B cell (primary cell): Measurements from ENCODE around the gene UCHL1. TPM values are rescaled to one million over a fixed set of nuclear protein-coding genes. Genes with fewer than 3 reads are reported as not detected.

ENCODE experiments used
- ATAC-seq: fragments of 200-7000 bp; cut with Tn5 transposase; one replicate; pipeline ENCODE4 v1.10.0; 2021; ENCODE audit warnings: low read depth, mild to moderate bottlenecking, moderate number of reproducible peaks, moderate library complexity
- CTCF ChIA-PET: fragments of 350-600 bp; sonication (Branson Sonifier 250); formaldehyde crosslinking; loops from one replicate; lab custom pipeline; 2021; ENCODE audit warnings: antibody characterized with exemption, inconsistent platforms; lab: Charles Lee
- POLR2A ChIA-PET: fragments of 350-600 bp; sonication (Branson Sonifier 250); formaldehyde crosslinking; loops from one replicate; lab custom pipeline; 2021; ENCODE audit warnings: antibody characterized with exemption; lab: Charles Lee
- DNase-seq: peaks from one replicate; pipeline ENCODE4 v3.0.0; 2013
- H2AFZ ChIP-seq: 2 replicates; pipeline ENCODE4 v1.6.1; 2012; ENCODE audit warnings: mild to moderate bottlenecking, low read depth, low read length; ENCODE audit not compliant: insufficient read depth, poor library complexity, severe bottlenecking
- H3K27ac ChIP-seq, 2 donors: 1 replicate in 1 of 2; 2 replicates in 1 of 2; pipeline ENCODE4 v1.5.1; 2012 to 2013; ENCODE audit warnings: low read length in 2 of 2, mild to moderate bottlenecking in 2 of 2, moderate library complexity in 1 of 2
- H3K27me3 ChIP-seq, 4 experiments: fragments of 200-600 bp in 1 of 4; sonication (generic) in 1 of 4; replicated peaks in 1 of 4; 1 replicate in 2 of 4; 2 replicates in 2 of 4; pipeline versions ENCODE4 v1.6.1 to v1.7.0; 2013 to 2016; ENCODE audit warnings: low read length in 3 of 4, mild to moderate bottlenecking in 2 of 4, mixed read lengths in 1 of 4, moderate library complexity in 1 of 4; ENCODE audit not compliant: insufficient read depth in 4 of 4, control insufficient read depth in 3 of 4; ENCODE audit errors: control extremely low read depth in 1 of 4
- H3K36me3 ChIP-seq, 2 experiments: replicated peaks in 1 of 2; 1 replicate in 1 of 2; 2 replicates in 1 of 2; pipeline versions ENCODE4 v1.6.1 to v1.7.1; 2013; ENCODE audit warnings: low read length in 1 of 2; ENCODE audit not compliant: insufficient read depth in 2 of 2, control insufficient read depth in 1 of 2; ENCODE audit errors: control extremely low read depth in 1 of 2, extremely low read depth in 1 of 2
- H3K4me1 ChIP-seq, 2 donors: fragments of 200-600 bp in 1 of 2; sonication (generic) in 1 of 2; 1 replicate in 1 of 2; 2 replicates in 1 of 2; pipeline versions ENCODE4 v1.5.1 to v1.6.1; 2013 to 2017; ENCODE audit warnings: low read length in 2 of 2; ENCODE audit not compliant: control insufficient read depth in 2 of 2, insufficient read depth in 2 of 2
- H3K4me2 ChIP-seq: replicated peaks from 2 replicates; pipeline ENCODE3; 2012; ENCODE audit warnings: mild to moderate bottlenecking, low read depth, low read length; ENCODE audit not compliant: poor library complexity, severe bottlenecking
- H3K4me3 ChIP-seq, 5 experiments: fragments of 200-600 bp in 1 of 5; sonication (generic) in 1 of 5; 1 replicate in 3 of 5; 2 replicates in 2 of 5; pipeline versions ENCODE4 v1.5.1 to v1.7.0; 2011 to 2016; ENCODE audit warnings: low read length in 4 of 5, mild to moderate bottlenecking in 4 of 5, low read depth in 2 of 5, control low read depth in 1 of 5, moderate library complexity in 1 of 5; ENCODE audit not compliant: insufficient read depth in 1 of 5; ENCODE audit errors: control extremely low read depth in 1 of 5, extremely low read depth in 1 of 5
- H3K79me2 ChIP-seq: fragments of 200-600 bp; sonication (generic); one replicate; pipeline ENCODE4 v1.6.0; 2016; ENCODE audit warnings: low read length; ENCODE audit not compliant: control insufficient read depth, insufficient read depth
- H3K9ac ChIP-seq: fragments of 200-600 bp; sonication (generic); 2 replicates; pipeline ENCODE4 v1.6.1; 2017; ENCODE audit warnings: mild to moderate bottlenecking, low read length, moderate library complexity
- H3K9me3 ChIP-seq, 3 donors: one replicate each; pipeline versions ENCODE4 v1.6.1 to v1.7.1; 2013; ENCODE audit warnings: low read length in 2 of 3; ENCODE audit not compliant: control insufficient read depth in 2 of 3, insufficient read depth in 1 of 3; ENCODE audit errors: control extremely low read depth in 1 of 3
- H4K20me1 ChIP-seq: 2 replicates; pipeline ENCODE4 v1.6.0; 2012; ENCODE audit warnings: mild to moderate bottlenecking, low read length; ENCODE audit not compliant: insufficient read depth, control insufficient read depth, poor library complexity, severe bottlenecking
- H3K27ac Mint-ChIP-seq: one replicate; pipeline ENCODE4 v1.8.0; 2021; ENCODE audit warnings: mixed read lengths
- H3K27me3 Mint-ChIP-seq: one replicate; pipeline ENCODE4 v1.8.0; 2021; ENCODE audit warnings: mixed read lengths
- H3K4me1 Mint-ChIP-seq: one replicate; pipeline ENCODE4 v1.8.0; 2021; ENCODE audit warnings: mixed read lengths
- H3K4me3 Mint-ChIP-seq: one replicate; pipeline ENCODE4 v1.8.0; 2021; ENCODE audit warnings: mixed read lengths
- H3K9me3 Mint-ChIP-seq: one replicate; pipeline ENCODE4 v1.8.0; 2022; ENCODE audit warnings: mixed read lengths; ENCODE audit not compliant: insufficient read depth
- EZH2 ChIP-seq: IDR thresholded peaks from 2 replicates; pipeline ENCODE4 v1.6.1; 2012; ENCODE audit warnings: borderline replicate concordance, low read depth, mild to moderate bottlenecking, moderate library complexity, low read length; ENCODE audit not compliant: insufficient read depth, poor library complexity, severe bottlenecking
- WGBS: methylation state at CpG from one replicate; pipeline ENCODE4 v1.1.5; 2013; ENCODE audit warnings: missing lambda C conversion rate; ENCODE audit not compliant: insufficient coverage; 5-methylcytosine and 5-hydroxymethylcytosine counted together
- intact Hi-C: fragments of 100-400 bp; cut with micrococcal nuclease; formaldehyde crosslinking; loops from one replicate; pipeline ENCODE4 v1.10.0; 2022
- polyA plus RNA-seq: library from polyadenylated mRNA; depleted of rRNA; stranded (reverse); fragments of >200 nt; gene quantifications from 2 replicates; pipeline ENCODE4 v1.2.3, GENCODE V29; 2012
- total RNA-seq, 2 donors: library from RNA; stranded (reverse); fragments of 120-200 nt in 1 of 2; gene quantifications; 1 replicate in 1 of 2; 2 replicates in 1 of 2; pipeline versions ENCODE4 v1.2.3 to v1.2.4, GENCODE V29; 2013 to 2022
- TF ChIP-seq, protein P1 (sequence below): fragments of 200-600 bp; IDR thresholded peaks from one replicate; pipeline ENCODE4 v1.8.0; 2022; ENCODE audit warnings: antibody characterized with exemption, mild to moderate bottlenecking

The UCHL1 gene
- total and polyA plus RNA-seq, 2 donors (not counting 1 experiment from before 2014, with no cell fraction given): 0.47 to 0.84 TPM

DNA sequence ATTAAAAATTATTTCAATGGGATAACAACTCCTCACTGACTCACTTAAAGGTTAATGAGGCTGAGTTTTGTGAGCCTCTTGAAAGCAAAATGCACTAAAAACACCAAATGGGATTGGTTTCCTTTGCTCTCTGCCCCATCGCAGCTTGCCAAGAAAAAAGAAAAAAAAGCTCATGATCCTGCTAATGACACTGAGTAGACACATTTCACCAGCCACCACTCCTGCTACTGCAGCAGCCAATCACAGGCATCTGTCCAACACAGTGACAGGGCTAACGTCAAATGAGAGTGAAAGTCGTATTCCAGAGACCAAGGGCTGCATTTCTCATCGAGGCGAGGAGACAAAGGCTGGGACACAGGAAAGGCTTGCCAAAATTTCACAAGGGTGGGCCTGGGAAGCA is 47.5 kb upstream of the UCHL1 start:
- H3K4me3 ChIP-seq: no peak overlapping the region
- H3K9me3 Mint-ChIP-seq: no peaks in the 10 kb centered on the region
- POLR2A ChIA-PET: no interaction called here
- TF ChIP-seq, protein P1, sequence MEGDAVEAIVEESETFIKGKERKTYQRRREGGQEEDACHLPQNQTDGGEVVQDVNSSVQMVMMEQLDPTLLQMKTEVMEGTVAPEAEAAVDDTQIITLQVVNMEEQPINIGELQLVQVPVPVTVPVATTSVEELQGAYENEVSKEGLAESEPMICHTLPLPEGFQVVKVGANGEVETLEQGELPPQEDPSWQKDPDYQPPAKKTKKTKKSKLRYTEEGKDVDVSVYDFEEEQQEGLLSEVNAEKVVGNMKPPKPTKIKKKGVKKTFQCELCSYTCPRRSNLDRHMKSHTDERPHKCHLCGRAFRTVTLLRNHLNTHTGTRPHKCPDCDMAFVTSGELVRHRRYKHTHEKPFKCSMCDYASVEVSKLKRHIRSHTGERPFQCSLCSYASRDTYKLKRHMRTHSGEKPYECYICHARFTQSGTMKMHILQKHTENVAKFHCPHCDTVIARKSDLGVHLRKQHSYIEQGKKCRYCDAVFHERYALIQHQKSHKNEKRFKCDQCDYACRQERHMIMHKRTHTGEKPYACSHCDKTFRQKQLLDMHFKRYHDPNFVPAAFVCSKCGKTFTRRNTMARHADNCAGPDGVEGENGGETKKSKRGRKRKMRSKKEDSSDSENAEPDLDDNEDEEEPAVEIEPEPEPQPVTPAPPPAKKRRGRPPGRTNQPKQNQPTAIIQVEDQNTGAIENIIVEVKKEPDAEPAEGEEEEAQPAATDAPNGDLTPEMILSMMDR: no peak
- no peak for TF ChIP-seq EZH2
- H3K9ac ChIP-seq: no peak overlapping the region
- no peak overlapping the region for H3K4me3 Mint-ChIP-seq
- no peaks in the 10 kb centered on the region for H4K20me1 ChIP-seq
- no peak for ATAC-seq
- no peaks in the 10 kb centered on the region for H3K79me2 ChIP-seq
- no peak overlapping the region for H2AFZ ChIP-seq
- peaks cover 8% of the 10 kb centered on the region in 2 donors for H3K4me1 ChIP-seq
- no peak overlapping the region for H3K4me2 ChIP-seq
- peaks cover 0 to 6% (median 0%) of the 10 kb centered on the region in 3 donors for H3K9me3 ChIP-seq
- CTCF ChIA-PET: no interaction called here
- peaks cover 31% of the 10 kb centered on the region for H3K27me3 Mint-ChIP-seq
- H3K4me1 Mint-ChIP-seq: peaks cover 11% of the 10 kb centered on the region
- WGBS: 91% methylated on average over 5 of the region's 5 CpGs
- H3K27ac Mint-ChIP-seq: no peak overlapping the region
- H3K27me3 ChIP-seq: peaks cover 0 to 26% (median 14%) of the 10 kb centered on the region in 4 experiments
- no peak for DNase-seq
- H3K36me3 ChIP-seq: no peaks in the 10 kb centered on the region
- intact Hi-C loops: no loop called here
- H3K27ac ChIP-seq: no peak overlapping the region

DNA sequence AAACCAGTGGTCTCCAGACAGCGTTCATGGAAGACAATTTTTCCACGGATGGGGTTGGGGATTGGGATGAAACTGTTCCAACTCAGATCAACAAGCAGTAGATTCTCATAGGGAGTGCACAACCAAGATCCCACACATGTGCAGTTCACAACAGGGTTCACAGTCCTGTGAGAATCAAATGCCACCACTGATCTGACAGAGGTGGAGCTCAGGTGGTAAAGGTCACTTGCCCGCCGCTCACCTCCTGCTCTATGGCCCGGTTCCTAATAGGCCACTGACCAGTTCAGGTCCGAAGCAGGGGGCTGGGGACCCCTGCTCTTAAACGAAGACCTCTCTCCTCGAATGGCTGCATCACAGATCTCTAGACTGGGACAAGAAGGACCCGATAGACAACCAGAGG is 46.8 kb upstream of the UCHL1 start:
- H3K4me3 Mint-ChIP-seq: no peak overlapping the region
- TF ChIP-seq, protein P1: no peak
- no peak for TF ChIP-seq EZH2
- Histone ChIP-seq H3K79me2 (no peaks in the 10 kb centered on the region), H3K36me3 (no peaks in the 10 kb centered on the region), H3K4me1 (peaks cover 12% of the 10 kb centered on the region in 2 donors), H3K9me3 (peaks cover 0 to 6% (median 0%) of the 10 kb centered on the region in 3 donors), H3K27ac (no peak overlapping the region), H2AFZ (no peak overlapping the region), H3K9ac (no peak overlapping the region), H3K27me3 (peaks cover 0 to 32% (median 15%) of the 10 kb centered on the region in 4 experiments), H3K4me3 (no peak overlapping the region), H3K4me2 (no peak overlapping the region), H4K20me1 (no peaks in the 10 kb centered on the region)
- peaks cover 33% of the 10 kb centered on the region for H3K27me3 Mint-ChIP-seq
- H3K4me1 Mint-ChIP-seq: peaks cover 16% of the 10 kb centered on the region
- POLR2A ChIA-PET: no interaction called here
- no peaks in the 10 kb centered on the region for H3K9me3 Mint-ChIP-seq
- intact Hi-C loops: no loop called here
- 87% methylated on average over 8 of the region's 9 CpGs for WGBS
- DNase-seq (no peak), ATAC-seq (no peak)
- CTCF ChIA-PET: no interaction called here
- no peak overlapping the region for H3K27ac Mint-ChIP-seq
